Ishikawa (cell line): ENCODE data around the gene DMAC2L.

Source experiments
- CEBPB ChIP-seq: IDR thresholded peaks from 2 replicates; pipeline ENCODE4 v1.6.1; 2012
- CREB1 ChIP-seq: IDR thresholded peaks from 2 replicates; pipeline ENCODE4 v1.6.1; 2012; ENCODE audit warnings: low read depth
- EGR1 ChIP-seq: IDR thresholded peaks from 2 replicates; pipeline ENCODE4 v1.6.1; 2012
- EP300 ChIP-seq: IDR thresholded peaks from 2 replicates; pipeline ENCODE4 v1.6.1; 2012; ENCODE audit warnings: borderline replicate concordance
- FOXM1 ChIP-seq: IDR thresholded peaks from 2 replicates; pipeline ENCODE4 v1.6.1; 2012; ENCODE audit warnings: low read depth, borderline replicate concordance
- NFIC ChIP-seq: IDR thresholded peaks from 2 replicates; pipeline ENCODE4 v1.6.1; 2012
- RAD21 ChIP-seq: IDR thresholded peaks from 2 replicates; pipeline ENCODE4 v1.6.1; 2012; ENCODE audit warnings: low read depth
- REST ChIP-seq: IDR thresholded peaks from 2 replicates; pipeline ENCODE4 v1.6.1; 2012; ENCODE audit warnings: low read depth, mild to moderate bottlenecking
- TAF1 ChIP-seq: IDR thresholded peaks from 2 replicates; pipeline ENCODE4 v1.6.1; 2012; ENCODE audit warnings: low read depth, mild to moderate bottlenecking
- TCF12 ChIP-seq: IDR thresholded peaks from 2 replicates; pipeline ENCODE4 v1.6.1; 2012; ENCODE audit warnings: low read depth
- TEAD4 ChIP-seq: IDR thresholded peaks from 2 replicates; pipeline ENCODE4 v1.6.1; 2012
- YY1 ChIP-seq: IDR thresholded peaks from 2 replicates; pipeline ENCODE4 v1.6.1; 2012; ENCODE audit warnings: low read depth
- ZBTB7A ChIP-seq: IDR thresholded peaks from 2 replicates; pipeline ENCODE4 v1.6.1; 2012; ENCODE audit warnings: low read depth
- TF ChIP-seq, protein P1 (sequence below): IDR thresholded peaks from 2 replicates; pipeline ENCODE4 v1.6.1; 2012
- TF ChIP-seq, protein P2 (sequence below): IDR thresholded peaks from 2 replicates; pipeline ENCODE4 v1.6.1; 2012

DMAC2L gene

DNA sequence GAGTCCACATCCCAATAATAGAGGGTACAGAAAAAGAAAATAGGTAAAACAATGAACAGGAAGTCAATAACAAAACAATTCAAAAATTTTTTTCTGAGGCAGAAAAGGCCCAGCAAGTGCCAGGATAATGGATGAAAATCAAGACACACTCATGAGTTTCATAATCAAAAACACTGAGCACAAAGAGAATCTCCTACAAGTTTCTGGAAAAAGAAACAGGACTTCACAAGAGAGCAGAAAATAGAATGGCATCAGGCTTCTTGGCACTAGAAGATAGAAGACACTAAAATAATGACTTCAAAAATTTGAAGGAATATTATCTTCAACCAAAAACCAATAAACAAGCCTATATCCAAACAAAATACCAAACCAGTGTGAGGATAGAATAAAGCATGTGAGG, 36.8 kb downstream of the DMAC2L start:
- TF ChIP-seq FOXM1 = no peak
- TF ChIP-seq RAD21 = no peak
- no peak for TF ChIP-seq CEBPB
- TF ChIP-seq, protein P1, sequence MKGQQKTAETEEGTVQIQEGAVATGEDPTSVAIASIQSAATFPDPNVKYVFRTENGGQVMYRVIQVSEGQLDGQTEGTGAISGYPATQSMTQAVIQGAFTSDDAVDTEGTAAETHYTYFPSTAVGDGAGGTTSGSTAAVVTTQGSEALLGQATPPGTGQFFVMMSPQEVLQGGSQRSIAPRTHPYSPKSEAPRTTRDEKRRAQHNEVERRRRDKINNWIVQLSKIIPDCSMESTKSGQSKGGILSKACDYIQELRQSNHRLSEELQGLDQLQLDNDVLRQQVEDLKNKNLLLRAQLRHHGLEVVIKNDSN = no peak
- TF ChIP-seq, protein P2, sequence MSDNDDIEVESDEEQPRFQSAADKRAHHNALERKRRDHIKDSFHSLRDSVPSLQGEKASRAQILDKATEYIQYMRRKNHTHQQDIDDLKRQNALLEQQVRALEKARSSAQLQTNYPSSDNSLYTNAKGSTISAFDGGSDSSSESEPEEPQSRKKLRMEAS = no peak
- TF ChIP-seq ZBTB7A = no peak
- TF ChIP-seq EGR1 = no peak
- TF ChIP-seq EP300 = no peak
- no peak for TF ChIP-seq TAF1
- TF ChIP-seq CREB1 = no peak
- no peak for TF ChIP-seq NFIC
- no peak for TF ChIP-seq TEAD4
- no peak for TF ChIP-seq REST
- TF ChIP-seq YY1 = no peak
- TF ChIP-seq TCF12 = no peak

DNA sequence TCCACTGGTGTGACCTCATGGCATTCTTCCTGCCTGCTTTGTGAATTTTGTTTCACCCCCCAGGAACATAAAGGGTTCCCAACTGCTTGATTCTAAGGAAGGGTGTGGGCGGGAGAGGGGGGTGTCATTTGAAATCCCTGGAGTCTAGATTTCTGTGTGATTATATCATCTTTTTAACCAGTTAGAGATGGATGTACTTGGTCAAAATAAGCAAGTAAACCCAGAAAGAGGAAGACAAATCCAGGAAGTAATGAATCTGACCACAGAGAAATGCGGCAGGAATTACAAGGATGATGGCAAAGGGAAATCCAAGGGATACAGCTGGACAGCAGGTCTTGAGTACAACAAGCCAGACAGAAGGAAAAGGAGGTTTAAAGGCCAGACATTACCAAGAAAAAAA, 38.9 kb downstream of the DMAC2L start:
- TF ChIP-seq TAF1 (no peak), FOXM1 (no peak), TEAD4 (no peak), REST (no peak), CREB1 (no peak), NFIC (no peak), RAD21 (no peak), EP300 (no peak), TCF12 (no peak)
- TF ChIP-seq, protein P1 = no peak
- TF ChIP-seq, protein P2 = no peak

- no peak for TF ChIP-seq TEAD4
- no peak for TF ChIP-seq EGR1
- TF ChIP-seq FOXM1 = no peak
- TF ChIP-seq, protein P1 = no peak
- TF ChIP-seq NFIC = no peak
- TF ChIP-seq, protein P2 = no peak
- no peak for TF ChIP-seq ZBTB7A
- no peak for TF ChIP-seq CREB1
- no peak for TF ChIP-seq YY1
- TF ChIP-seq EP300 = no peak
- no peak for TF ChIP-seq RAD21
- no peak for TF ChIP-seq TAF1
- no peak for TF ChIP-seq TCF12
- TF ChIP-seq REST = no peak
- TF ChIP-seq CEBPB = no peak
These were observed 40.5 kb downstream of the DMAC2L start for GRCh38 chr14:50352584-50352983.

- no peak for TF ChIP-seq RAD21
- no peak for TF ChIP-seq YY1
- TF ChIP-seq REST = no peak
- TF ChIP-seq CREB1 = no peak
- TF ChIP-seq ZBTB7A = no peak
- TF ChIP-seq TCF12 = no peak
- TF ChIP-seq NFIC = no peak
- TF ChIP-seq CEBPB = no peak
- TF ChIP-seq EP300 = no peak
- no peak for TF ChIP-seq EGR1
- TF ChIP-seq, protein P2 = no peak
- TF ChIP-seq TAF1 = no peak
- no peak for TF ChIP-seq FOXM1
- TF ChIP-seq, protein P1 = no peak
- no peak for TF ChIP-seq TEAD4
These were observed 41.0 kb downstream of the DMAC2L start for GRCh38 chr14:50353126-50353525.
